OCI-LY3 (cell line): ENCODE measurements around the gene FSTL5.

Experiments
- H2AFZ ChIP-seq: fragments of 200-600, 300-600 bp; shearing (Covaris generic); 2 replicates; pipeline ENCODE4 v1.6.0; 2014; ENCODE audit warnings: antibody characterized with exemption, low read depth, low read length
- H3K27ac ChIP-seq: fragments of 200-600, 300-600 bp; sonication (generic); 2 replicates; pipeline ENCODE4 v1.5.1; 2014; ENCODE audit warnings: mild to moderate bottlenecking, low read length, moderate library complexity, mixed read lengths
- H3K27me3 ChIP-seq: fragments of 200-600, 300-600 bp; sonication (generic); 2 replicates; pipeline ENCODE4 v1.6.1; 2014; ENCODE audit warnings: low read depth, low read length, mixed read lengths
- H3K36me3 ChIP-seq: fragments of 200-600, 300-600 bp; sonication (generic); replicated peaks from 2 replicates; pipeline ENCODE3; 2014; ENCODE audit warnings: low read depth, low read length, mixed read lengths
- H3K4me1 ChIP-seq: fragments of 300-600, 200-600 bp; sonication (generic); 2 replicates; pipeline ENCODE4 v1.6.1; 2014; ENCODE audit warnings: low read length, mixed read lengths
- H3K4me2 ChIP-seq: fragments of 200-600, 300-600 bp; sonication (generic); 2 replicates; pipeline ENCODE4 v1.6.1; 2014; ENCODE audit warnings: low read length, mixed read lengths
- H3K4me3 ChIP-seq: fragments of 300-600, 200-600 bp; sonication (generic); 2 replicates; pipeline ENCODE4 v1.5.1; 2014; ENCODE audit warnings: antibody characterized with exemption, mild to moderate bottlenecking, low read length, moderate library complexity
- H3K79me2 ChIP-seq: fragments of 300-600, 200-600 bp; shearing (Covaris generic); 2 replicates; pipeline ENCODE4 v1.6.1; 2014; ENCODE audit warnings: mild to moderate bottlenecking, low read length, mixed read lengths
- H3K9ac ChIP-seq: fragments of 300-600, 200-600 bp; shearing (Covaris generic); 2 replicates; pipeline ENCODE4 v1.6.0; 2014; ENCODE audit warnings: mild to moderate bottlenecking, low read length, moderate library complexity
- H3K9me3 ChIP-seq: fragments of 200-600, 300-600 bp; shearing (Covaris generic); 2 replicates; pipeline ENCODE4 v1.6.1; 2014; ENCODE audit warnings: low read length, mixed read lengths; ENCODE audit not compliant: insufficient read depth
- H4K20me1 ChIP-seq: fragments of 200-600, 300-600 bp; sonication (generic); 2 replicates; pipeline ENCODE4 v1.6.1; 2016; ENCODE audit warnings: low read length, mixed read lengths; ENCODE audit not compliant: insufficient read depth
- CTCF ChIP-seq: fragments of 200-600, 300-600 bp; sonication (generic); IDR thresholded peaks from 2 replicates; pipeline ENCODE4 v1.5.1; 2014; ENCODE audit warnings: antibody characterized with exemption, low read length, low read depth
- EZH2phosphoT487 ChIP-seq: fragments of 200-600 bp; shearing (Covaris generic); IDR thresholded peaks from 2 replicates; pipeline ENCODE4 v1.6.1; 2018; ENCODE audit warnings: antibody characterized with exemption, mixed run types, low read depth

FSTL5 gene

GRCh38 chr4:161356351-161356750, 807.4 kb downstream of the FSTL5 start:
- TF ChIP-seq CTCF: no peak
- TF ChIP-seq EZH2phosphoT487: no peak
- Histone ChIP-seq H3K4me1 (peaks cover 15% of the 10 kb centered on the region), H3K4me2 (no peak overlapping the region), H3K9ac (no peak overlapping the region), H3K27me3 (no peaks in the 10 kb centered on the region), H3K4me3 (no peak overlapping the region), H3K27ac (no peak overlapping the region), H3K79me2 (no peaks in the 10 kb centered on the region), H3K36me3 (no peaks in the 10 kb centered on the region), H2AFZ (no peak overlapping the region), H3K9me3 (no peaks in the 10 kb centered on the region), H4K20me1 (no peaks in the 10 kb centered on the region)

GRCh38 chr4:161350946-161351345, 812.9 kb downstream of the FSTL5 start:
- Histone ChIP-seq H3K27ac (no peak overlapping the region), H3K27me3 (no peaks in the 10 kb centered on the region), H3K9me3 (no peaks in the 10 kb centered on the region), H3K4me3 (no peak overlapping the region), H3K9ac (no peak overlapping the region), H4K20me1 (no peaks in the 10 kb centered on the region), H3K79me2 (no peaks in the 10 kb centered on the region), H3K36me3 (no peaks in the 10 kb centered on the region), H2AFZ (no peak overlapping the region), H3K4me1 (no peaks in the 10 kb centered on the region), H3K4me2 (no peak overlapping the region)
- no peak for TF ChIP-seq CTCF
- no peak for TF ChIP-seq EZH2phosphoT487

- Histone ChIP-seq H3K4me3 (no peak overlapping the region), H3K4me2 (no peak overlapping the region), H3K27me3 (no peaks in the 10 kb centered on the region), H4K20me1 (no peaks in the 10 kb centered on the region), H3K79me2 (no peaks in the 10 kb centered on the region), H3K4me1 (peaks cover 8% of the 10 kb centered on the region), H2AFZ (no peak overlapping the region), H3K36me3 (no peaks in the 10 kb centered on the region), H3K27ac (no peak overlapping the region), H3K9me3 (no peaks in the 10 kb centered on the region), H3K9ac (no peak overlapping the region)
- TF ChIP-seq CTCF: no peak
- TF ChIP-seq EZH2phosphoT487: no peak
These were observed 818.1 kb downstream of the FSTL5 start for GRCh38 chr4:161345741-161346140.

GRCh38 chr4:161343569-161343950, 820.2 kb downstream of the FSTL5 start:
- H4K20me1 ChIP-seq: no peaks in the 10 kb centered on the region
- H3K27me3 ChIP-seq: no peaks in the 10 kb centered on the region
- no peaks in the 10 kb centered on the region for H3K36me3 ChIP-seq
- peak overlapping the region; percentile 18 for H3K4me2 ChIP-seq
- peaks cover 8% of the 10 kb centered on the region for H3K4me1 ChIP-seq
- no peak for TF ChIP-seq EZH2phosphoT487
- TF ChIP-seq CTCF: no peak
- H3K4me3 ChIP-seq: no peak overlapping the region
- no peaks in the 10 kb centered on the region for H3K9me3 ChIP-seq
- H3K27ac ChIP-seq: no peak overlapping the region
- no peaks in the 10 kb centered on the region for H3K79me2 ChIP-seq
- H2AFZ ChIP-seq: no peak overlapping the region
- no peak overlapping the region for H3K9ac ChIP-seq
